ENCODE measurements around the gene ATXN1. TPM values are rescaled to one million over a fixed set of nuclear protein-coding genes. Genes with fewer than 3 reads are reported as not detected.
"Not testable (repeated sequence)": the region's sequence is repeated elsewhere in the genome, so short reads cannot be mapped to it uniquely, and the experiment has no call there.

Gene ATXN1
- total RNA-seq, 1 donor from 2014 or later: 107 TPM

GRCh38 chr6:16799279-16800193 is 38.3 kb upstream of the ATXN1 start:
- intact Hi-C loops (cut with micrococcal nuclease): no loop called here
- H3K27me3 Mint-ChIP-seq (ENCODE audit: insufficient read depth): peaks cover 27% of the 10 kb centered on the region
- no peak overlapping the region for H3K27ac Mint-ChIP-seq
- H3K4me3 Mint-ChIP-seq: no peak overlapping the region
- H3K36me3 Mint-ChIP-seq (ENCODE audit: low read depth): peaks cover 2% of the 10 kb centered on the region
- peaks cover 18% of the 10 kb centered on the region for H3K4me1 Mint-ChIP-seq (ENCODE audit: low read depth)
- no peaks in the 10 kb centered on the region for H3K9me3 Mint-ChIP-seq
- DNase-seq (ENCODE audit: low spot score): no peak

DNA sequence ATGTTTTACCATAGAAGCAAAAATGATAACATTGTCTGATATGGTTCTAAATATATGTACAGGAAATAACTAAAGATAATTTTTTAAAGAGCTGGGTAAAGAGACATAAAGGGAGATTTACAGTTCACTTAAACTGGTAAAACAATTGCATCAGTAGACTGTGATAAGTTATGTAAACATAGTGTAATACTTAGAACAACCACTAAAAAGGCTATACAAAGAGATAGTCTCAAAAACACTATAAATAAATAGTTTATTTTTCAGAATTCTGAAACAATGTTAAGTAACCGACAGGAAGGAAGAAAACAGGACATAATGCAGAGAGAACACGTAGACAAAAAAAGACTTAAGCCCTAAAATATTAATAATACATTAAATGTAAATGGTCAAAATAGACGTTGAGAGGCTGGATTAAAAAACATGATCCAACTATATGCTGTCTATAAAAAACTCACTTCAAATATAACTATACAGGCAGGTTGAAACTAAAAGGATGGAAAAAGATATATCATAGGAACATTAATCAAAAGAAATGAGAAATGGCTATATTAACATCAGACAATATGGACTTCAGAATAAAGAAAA is 32.7 kb upstream of the ATXN1 start:
- no peaks in the 10 kb centered on the region for H3K4me1 Mint-ChIP-seq (ENCODE audit: low read depth)
- intact Hi-C loops (cut with micrococcal nuclease): no loop called here
- H3K27me3 Mint-ChIP-seq (ENCODE audit: insufficient read depth): peaks cover 35% of the 10 kb centered on the region
- no peak overlapping the region for H3K4me3 Mint-ChIP-seq
- H3K27ac Mint-ChIP-seq: no peak overlapping the region
- H3K36me3 Mint-ChIP-seq (ENCODE audit: low read depth): peaks cover 2% of the 10 kb centered on the region
- no peak for DNase-seq (ENCODE audit: low spot score)
- peaks cover 12% of the 10 kb centered on the region for H3K9me3 Mint-ChIP-seq

DNA sequence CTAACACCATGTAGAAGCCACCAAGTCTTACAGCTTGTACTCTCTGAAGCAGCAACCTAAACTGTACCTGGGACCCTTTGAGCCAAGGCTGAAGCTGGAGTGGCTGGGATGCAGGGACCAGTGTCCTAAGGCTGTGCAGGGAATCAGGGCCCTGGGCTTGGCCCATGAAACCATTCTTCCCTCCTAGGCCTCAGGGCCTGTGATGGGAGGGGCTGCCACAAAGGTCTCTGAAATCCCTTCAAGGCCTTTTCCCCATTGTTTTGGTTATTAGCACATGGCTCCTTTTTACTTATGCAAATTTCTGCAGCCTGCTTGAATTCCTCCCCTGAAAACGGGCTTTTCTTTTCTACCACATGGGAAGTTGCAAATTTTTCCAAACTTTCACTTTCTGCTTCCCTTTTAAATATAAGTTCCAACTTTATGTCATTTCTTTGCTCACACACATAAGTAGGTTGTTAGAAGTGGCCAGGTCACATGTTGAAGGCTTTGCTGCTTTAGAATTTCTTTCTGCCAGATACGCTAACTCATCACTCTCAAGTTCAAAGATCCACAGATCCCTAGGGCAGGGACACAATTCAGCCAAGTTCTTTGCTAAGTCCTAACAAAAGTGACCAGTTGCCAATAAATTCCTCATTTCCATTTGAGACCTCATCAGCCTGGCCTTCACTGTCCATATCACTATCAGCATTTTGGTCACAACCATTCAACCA is 28.2 kb upstream of the ATXN1 start:
- H3K27me3 Mint-ChIP-seq (ENCODE audit: insufficient read depth): peaks cover 12% of the 10 kb centered on the region
- no peaks in the 10 kb centered on the region for H3K4me1 Mint-ChIP-seq (ENCODE audit: low read depth)
- intact Hi-C loops (cut with micrococcal nuclease): no loop called here
- H3K27ac Mint-ChIP-seq: no peak overlapping the region
- no peak for DNase-seq (ENCODE audit: low spot score)
- H3K36me3 Mint-ChIP-seq (ENCODE audit: low read depth): no peaks in the 10 kb centered on the region
- H3K4me3 Mint-ChIP-seq: no peak overlapping the region
- peaks cover 23% of the 10 kb centered on the region for H3K9me3 Mint-ChIP-seq

GRCh38 chr6:16787128-16787682 is 25.9 kb upstream of the ATXN1 start:
- Mint-ChIP-seq H3K36me3 (ENCODE audit: low read depth) (no peaks in the 10 kb centered on the region), H3K4me3 (no peak overlapping the region), H3K9me3 (peaks cover 23% of the 10 kb centered on the region), H3K27me3 (ENCODE audit: insufficient read depth) (no peaks in the 10 kb centered on the region), H3K4me1 (ENCODE audit: low read depth) (no peaks in the 10 kb centered on the region), H3K27ac (no peak overlapping the region)
- intact Hi-C loops (cut with micrococcal nuclease): no loop called here
- no peak for DNase-seq (ENCODE audit: low spot score)

GRCh38 chr6:16785496-16785895 is 24.2 kb upstream of the ATXN1 start:
- H3K27me3 Mint-ChIP-seq (ENCODE audit: insufficient read depth): no peaks in the 10 kb centered on the region
- no peak for DNase-seq (ENCODE audit: low spot score)
- H3K36me3 Mint-ChIP-seq (ENCODE audit: low read depth): no peaks in the 10 kb centered on the region
- H3K27ac Mint-ChIP-seq: no peak overlapping the region
- peaks cover 21% of the 10 kb centered on the region for H3K9me3 Mint-ChIP-seq
- H3K4me3 Mint-ChIP-seq: no peak overlapping the region
- intact Hi-C loops (cut with micrococcal nuclease): no loop called here
- H3K4me1 Mint-ChIP-seq (ENCODE audit: low read depth): no peaks in the 10 kb centered on the region

DNA sequence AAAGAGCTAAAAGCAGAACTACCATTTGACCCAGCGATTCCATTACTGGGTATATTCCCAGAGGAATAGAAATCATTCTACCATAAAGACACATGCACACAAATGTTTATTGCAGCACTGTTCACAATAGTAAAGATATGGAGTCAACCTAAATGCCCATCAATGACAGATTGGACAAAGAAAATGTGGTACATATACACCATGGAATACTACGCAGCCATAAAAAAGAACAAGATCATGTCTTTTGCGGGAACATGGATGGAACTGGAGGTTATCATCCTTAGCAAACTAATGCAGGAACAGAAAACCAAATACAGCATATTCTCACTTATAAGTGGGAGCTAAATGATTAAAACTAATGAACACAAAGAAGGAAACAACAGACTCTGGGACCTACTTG is 23.7 kb upstream of the ATXN1 start:
- peaks cover 16% of the 10 kb centered on the region for H3K9me3 Mint-ChIP-seq
- H3K4me3 Mint-ChIP-seq; H3K36me3 Mint-ChIP-seq (ENCODE audit: low read depth); H3K27me3 Mint-ChIP-seq (ENCODE audit: insufficient read depth); DNase-seq (ENCODE audit: low spot score); H3K4me1 Mint-ChIP-seq (ENCODE audit: low read depth); intact Hi-C loops (cut with micrococcal nuclease); H3K27ac Mint-ChIP-seq: not testable (repeated sequence)

GRCh38 chr6:16783952-16784565 is 22.8 kb upstream of the ATXN1 start:
- no peak overlapping the region for H3K4me3 Mint-ChIP-seq
- DNase-seq (ENCODE audit: low spot score): no peak
- no peak overlapping the region for H3K27ac Mint-ChIP-seq
- H3K27me3 Mint-ChIP-seq (ENCODE audit: insufficient read depth): peaks cover 1% of the 10 kb centered on the region
- intact Hi-C loops (cut with micrococcal nuclease): no loop called here
- peaks cover 11% of the 10 kb centered on the region for H3K9me3 Mint-ChIP-seq
- H3K36me3 Mint-ChIP-seq (ENCODE audit: low read depth): no peaks in the 10 kb centered on the region
- no peaks in the 10 kb centered on the region for H3K4me1 Mint-ChIP-seq (ENCODE audit: low read depth)

- H3K4me1 Mint-ChIP-seq (ENCODE audit: low read depth): no peaks in the 10 kb centered on the region
- H3K27ac Mint-ChIP-seq: no peak overlapping the region
- no peaks in the 10 kb centered on the region for H3K36me3 Mint-ChIP-seq (ENCODE audit: low read depth)
- DNase-seq (ENCODE audit: low spot score): no peak
- intact Hi-C loops (cut with micrococcal nuclease): no loop called here
- no peak overlapping the region for H3K4me3 Mint-ChIP-seq
- H3K9me3 Mint-ChIP-seq: peaks cover 16% of the 10 kb centered on the region
- H3K27me3 Mint-ChIP-seq (ENCODE audit: insufficient read depth): peaks cover 4% of the 10 kb centered on the region
Measured at GRCh38 chr6:16783509-16783908, 22.2 kb upstream of the ATXN1 start.

GRCh38 chr6:16782278-16782677 is 21.0 kb upstream of the ATXN1 start:
- H3K36me3 Mint-ChIP-seq (ENCODE audit: low read depth): no peaks in the 10 kb centered on the region
- no peaks in the 10 kb centered on the region for H3K4me1 Mint-ChIP-seq (ENCODE audit: low read depth)
- intact Hi-C loops (cut with micrococcal nuclease): no loop called here
- H3K27ac Mint-ChIP-seq: no peak overlapping the region
- H3K27me3 Mint-ChIP-seq (ENCODE audit: insufficient read depth): peaks cover 4% of the 10 kb centered on the region
- no peak overlapping the region for H3K4me3 Mint-ChIP-seq
- H3K9me3 Mint-ChIP-seq: peaks cover 6% of the 10 kb centered on the region
- DNase-seq (ENCODE audit: low spot score): no peak

DNA sequence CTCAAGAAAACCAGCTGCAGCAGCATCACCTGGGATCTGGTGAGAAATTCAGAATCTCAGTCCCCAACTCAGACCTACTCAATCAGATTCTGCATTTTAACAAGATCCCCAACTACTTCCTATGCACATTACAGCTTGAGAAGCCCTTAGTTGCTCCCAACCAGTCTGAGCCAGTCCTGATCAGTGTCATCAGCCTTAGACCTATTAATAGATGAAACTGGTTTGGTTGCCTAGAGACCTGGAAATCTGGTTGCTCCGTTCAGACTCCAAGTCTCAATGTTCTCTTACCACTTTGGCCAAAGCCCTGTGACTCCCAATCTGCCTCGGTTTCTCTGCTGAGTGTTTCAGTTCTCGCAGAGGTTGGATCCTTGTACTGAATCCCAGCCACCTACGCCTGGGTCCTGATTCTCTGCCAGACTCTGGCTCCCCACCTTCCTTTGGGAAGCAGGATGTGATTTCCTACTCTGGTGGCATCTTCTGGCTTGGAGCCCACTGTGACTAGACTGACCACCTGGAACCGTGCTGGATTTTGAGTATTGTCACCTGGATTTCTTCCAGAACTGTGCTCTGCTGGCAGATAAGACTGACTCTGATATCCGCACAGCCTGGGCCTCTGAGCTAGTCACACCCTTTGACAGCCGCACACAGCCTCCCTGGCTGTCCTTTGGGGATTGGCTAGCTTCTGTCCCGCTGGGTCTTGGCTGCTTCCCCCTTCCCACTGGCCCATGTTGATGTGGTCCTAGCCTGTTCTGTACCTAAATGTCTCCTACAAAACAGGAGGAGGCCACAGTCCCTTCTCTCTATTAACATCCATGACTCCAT is 20.3 kb upstream of the ATXN1 start:
- DNase-seq (ENCODE audit: low spot score): no peak
- H3K4me1 Mint-ChIP-seq (ENCODE audit: low read depth): no peaks in the 10 kb centered on the region
- peaks cover 6% of the 10 kb centered on the region for H3K9me3 Mint-ChIP-seq
- H3K27me3 Mint-ChIP-seq (ENCODE audit: insufficient read depth): peaks cover 4% of the 10 kb centered on the region
- no peak overlapping the region for H3K4me3 Mint-ChIP-seq
- H3K36me3 Mint-ChIP-seq (ENCODE audit: low read depth): no peaks in the 10 kb centered on the region
- intact Hi-C loops (cut with micrococcal nuclease): no loop called here
- H3K27ac Mint-ChIP-seq: no peak overlapping the region

- Mint-ChIP-seq H3K4me1 (ENCODE audit: low read depth) (no peaks in the 10 kb centered on the region), H3K27ac (no peak overlapping the region), H3K4me3 (no peak overlapping the region), H3K27me3 (ENCODE audit: insufficient read depth) (peaks cover 4% of the 10 kb centered on the region), H3K36me3 (ENCODE audit: low read depth) (peaks cover 2% of the 10 kb centered on the region), H3K9me3 (peaks cover 6% of the 10 kb centered on the region)
- intact Hi-C loops (cut with micrococcal nuclease): no loop called here
- no peak for DNase-seq (ENCODE audit: low spot score)
Measured at GRCh38 chr6:16778521-16778920, 17.3 kb upstream of the ATXN1 start.

- DNase-seq (ENCODE audit: low spot score): no peak
- no peak overlapping the region for H3K4me3 Mint-ChIP-seq
- no peaks in the 10 kb centered on the region for H3K4me1 Mint-ChIP-seq (ENCODE audit: low read depth)
- H3K9me3 Mint-ChIP-seq: peaks cover 6% of the 10 kb centered on the region
- peaks cover 3% of the 10 kb centered on the region for H3K36me3 Mint-ChIP-seq (ENCODE audit: low read depth)
- H3K27me3 Mint-ChIP-seq (ENCODE audit: insufficient read depth): peaks cover 4% of the 10 kb centered on the region
- no peak overlapping the region for H3K27ac Mint-ChIP-seq
- intact Hi-C loops (cut with micrococcal nuclease): no loop called here
Measured at GRCh38 chr6:16777794-16778193, 16.5 kb upstream of the ATXN1 start.

Data from activated T-helper 1 cell treated with anti-CD3 and anti-CD28 coated beads, Interleukin-12 subunit alpha, Interleukin-12 subunit beta, Interleukin-2, Interleukin-4 antibody, amounts not matched to agents 30 ng/mL and 10 ng/mL and 1 ng/mL, durations not matched to agents 14 hours and 24 hours and 36 hours (primary cell).